ENCODE data around the gene ZNF26.
"Not testable (repeated sequence)": the region's sequence is repeated elsewhere in the genome, so short reads cannot be mapped to it uniquely, and the experiment has no call there.

Gene ZNF26, protein sequence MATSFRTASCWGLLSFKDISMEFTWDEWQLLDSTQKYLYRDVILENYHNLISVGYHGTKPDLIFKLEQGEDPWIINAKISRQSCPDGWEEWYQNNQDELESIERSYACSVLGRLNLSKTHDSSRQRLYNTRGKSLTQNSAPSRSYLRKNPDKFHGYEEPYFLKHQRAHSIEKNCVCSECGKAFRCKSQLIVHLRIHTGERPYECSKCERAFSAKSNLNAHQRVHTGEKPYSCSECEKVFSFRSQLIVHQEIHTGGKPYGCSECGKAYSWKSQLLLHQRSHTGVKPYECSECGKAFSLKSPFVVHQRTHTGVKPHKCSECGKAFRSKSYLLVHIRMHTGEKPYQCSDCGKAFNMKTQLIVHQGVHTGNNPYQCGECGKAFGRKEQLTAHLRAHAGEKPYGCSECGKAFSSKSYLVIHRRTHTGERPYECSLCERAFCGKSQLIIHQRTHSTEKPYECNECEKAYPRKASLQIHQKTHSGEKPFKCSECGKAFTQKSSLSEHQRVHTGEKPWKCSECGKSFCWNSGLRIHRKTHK

DNA sequence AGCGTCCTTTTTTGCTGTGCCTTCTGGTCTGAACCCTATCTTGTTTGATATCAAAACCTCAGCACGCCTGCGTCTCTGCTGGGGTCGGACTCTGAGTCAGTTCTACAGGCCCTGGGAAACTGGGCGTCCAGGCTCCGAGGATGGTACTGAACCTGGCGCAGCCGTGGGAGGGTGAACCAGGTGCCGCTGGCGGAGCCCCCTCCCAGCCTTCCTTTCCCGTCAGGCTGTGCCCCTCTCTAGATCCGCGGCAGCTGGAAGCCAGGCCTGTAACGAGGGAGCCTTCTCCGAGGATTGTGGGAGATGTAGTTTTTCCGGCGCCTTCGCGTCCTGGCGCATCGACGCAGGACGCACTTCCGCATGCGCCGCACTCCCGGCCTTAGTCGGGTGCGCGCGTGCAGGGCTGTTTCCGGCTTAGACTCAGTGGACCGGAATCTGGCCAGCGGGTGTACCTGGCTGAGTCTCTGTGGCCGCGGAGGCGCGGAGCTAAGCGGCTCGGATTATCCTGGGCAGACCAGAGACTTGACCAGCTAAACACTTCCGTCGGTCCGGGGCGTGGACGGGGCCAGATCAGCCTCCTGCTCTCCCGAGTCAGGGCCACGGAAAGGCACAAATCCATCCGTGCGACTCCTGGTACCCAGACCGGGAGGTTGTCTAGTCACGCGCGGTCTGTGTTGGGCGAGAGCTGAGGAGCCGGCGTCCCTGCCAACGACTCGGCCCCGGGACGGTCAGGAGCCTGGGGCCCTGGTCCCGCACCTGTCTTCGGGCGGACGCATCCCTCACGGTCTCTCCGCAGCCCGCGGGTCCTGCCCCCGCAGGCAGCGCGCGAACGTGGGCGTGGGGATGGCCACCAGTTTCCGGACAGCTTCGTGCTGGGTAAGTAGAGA, at the start of gene ZNF26:
ZNF26 (plus strand) TSS at position 367 of the 884 bp plus-strand sequence; CDS start at position 841, 474 bp downstream.
- peak; percentile 72 to 73 for DNase-seq (ENCODE audit: low read depth in 1 of 2, low spot score in 1 of 2)

DNA sequence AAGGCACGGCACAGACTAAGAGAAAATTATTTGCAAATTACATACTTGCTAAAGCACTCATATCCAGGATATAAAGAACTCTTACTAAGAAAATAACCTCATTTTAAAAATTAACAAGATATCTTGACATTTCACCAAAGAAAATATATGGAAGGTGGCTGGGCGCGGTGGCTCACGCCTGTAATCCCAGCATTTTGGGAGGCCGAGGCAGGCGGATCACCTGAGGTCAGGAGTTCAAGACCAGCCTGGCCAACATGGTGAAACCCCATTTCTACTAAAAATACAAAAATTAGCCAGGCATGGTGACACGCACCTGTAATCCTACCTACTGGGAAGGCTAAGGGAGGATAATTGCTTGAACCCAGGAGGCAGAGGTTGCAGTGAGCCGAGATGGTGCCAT, 49.2 kb upstream of the ZNF26 start:
- DNase-seq (ENCODE audit: low read depth in 1 of 2, low spot score in 1 of 2): not testable (repeated sequence)

DNA sequence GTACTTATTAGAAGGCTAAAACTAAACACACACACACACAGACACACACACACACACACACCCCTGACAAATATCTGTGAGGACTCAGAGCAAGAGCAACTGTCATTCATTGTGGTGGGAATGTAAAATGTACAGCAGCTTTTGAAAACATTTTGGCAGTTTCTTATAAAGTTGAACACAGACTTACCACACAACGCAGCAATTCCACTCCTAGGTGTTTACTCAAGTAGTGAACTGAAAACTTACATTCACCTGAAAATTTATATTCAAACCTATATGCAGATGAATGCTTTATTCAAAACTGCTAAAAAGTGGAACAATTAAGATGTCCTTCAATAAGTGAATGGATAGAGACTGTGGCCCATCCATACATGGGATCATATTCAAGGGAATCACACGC, 48.7 kb upstream of the ZNF26 start:
- no peak for DNase-seq (ENCODE audit: low read depth in 1 of 2, low spot score in 1 of 2)

DNA sequence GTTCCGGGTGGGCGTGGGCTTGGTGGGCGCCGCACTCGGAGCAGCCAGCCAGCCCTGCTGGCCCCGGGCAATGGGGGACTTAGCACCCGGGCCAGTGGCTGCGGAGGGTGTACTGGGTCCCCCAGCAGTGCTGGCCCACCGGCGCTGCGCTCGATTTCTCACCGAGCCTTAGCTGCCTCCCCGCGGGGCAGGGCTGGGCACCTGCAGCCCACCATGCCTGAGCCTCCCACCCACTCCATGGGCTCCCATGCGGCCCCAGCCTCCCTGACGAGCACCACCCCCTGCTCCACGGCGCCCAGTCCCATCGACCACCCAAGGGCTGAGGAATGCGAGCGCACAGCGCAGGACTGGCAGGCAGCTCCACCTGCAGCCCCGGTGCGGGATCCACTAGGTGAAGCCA, 47.4 kb upstream of the ZNF26 start:
- not testable (repeated sequence) for DNase-seq (ENCODE audit: low read depth in 1 of 2, low spot score in 1 of 2)

DNA sequence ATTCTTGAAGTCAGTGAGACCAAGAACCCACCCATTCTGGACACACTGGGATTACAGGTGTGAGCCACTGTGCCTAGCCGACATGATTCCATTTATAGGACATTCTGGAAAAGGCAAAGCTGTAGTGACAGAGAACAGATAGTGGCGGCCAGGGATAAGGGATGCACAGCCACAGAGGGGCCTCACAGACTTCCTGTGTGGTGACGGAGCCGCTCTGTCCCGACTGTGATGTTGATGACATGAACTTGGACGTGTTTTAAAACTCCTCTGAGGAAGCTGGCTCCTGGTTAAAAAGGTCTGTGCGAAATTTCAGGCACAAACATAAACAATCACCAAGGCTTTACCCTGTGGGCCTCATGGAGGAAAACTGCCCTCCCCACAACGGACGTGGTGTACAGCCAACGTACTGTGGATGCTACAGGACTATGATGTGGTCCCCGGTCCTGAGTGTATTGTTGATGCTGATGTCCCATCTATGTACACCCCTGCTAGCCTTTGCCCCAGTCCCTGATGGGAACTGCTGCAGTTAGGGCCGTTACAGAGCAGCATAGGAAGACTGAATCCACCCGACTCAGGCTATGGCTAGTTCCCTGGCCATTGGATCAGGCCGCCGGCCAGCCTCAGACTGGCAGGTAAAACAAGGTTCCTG, 46.0 kb upstream of the ZNF26 start:
- DNase-seq (ENCODE audit: low read depth in 1 of 2, low spot score in 1 of 2): no peak

DNA sequence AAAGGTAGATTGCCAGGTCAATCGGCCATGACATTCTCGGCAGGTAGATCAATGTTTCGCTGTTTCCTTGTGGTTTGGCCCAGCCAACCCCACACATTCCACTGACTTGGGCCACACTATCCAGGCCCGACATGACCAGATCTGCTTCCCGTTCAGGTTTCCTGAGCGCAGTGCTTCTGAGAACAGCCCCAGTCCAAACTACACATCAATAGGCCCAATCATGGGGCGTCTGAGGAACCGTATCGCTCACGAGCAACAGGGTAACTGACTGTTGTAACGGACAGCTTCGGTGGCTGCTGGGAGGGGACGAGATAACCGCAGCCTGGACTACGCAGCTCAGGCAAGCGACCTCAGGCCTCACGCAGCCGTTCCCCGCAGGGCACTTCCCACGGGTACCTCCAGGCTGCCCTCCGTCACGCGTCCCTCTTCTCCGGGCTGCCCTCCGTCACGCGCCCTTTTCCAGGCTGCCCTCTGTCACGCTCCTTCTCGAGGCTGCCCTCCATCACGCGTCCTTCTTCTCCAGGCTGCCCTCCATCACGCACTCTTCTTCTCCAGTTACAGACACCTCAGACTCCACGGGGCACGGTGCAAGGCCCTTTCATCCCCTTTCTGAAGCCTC, 44.7 kb upstream of the ZNF26 start:
- no peak for DNase-seq (ENCODE audit: low read depth in 1 of 2, low spot score in 1 of 2)

DNA sequence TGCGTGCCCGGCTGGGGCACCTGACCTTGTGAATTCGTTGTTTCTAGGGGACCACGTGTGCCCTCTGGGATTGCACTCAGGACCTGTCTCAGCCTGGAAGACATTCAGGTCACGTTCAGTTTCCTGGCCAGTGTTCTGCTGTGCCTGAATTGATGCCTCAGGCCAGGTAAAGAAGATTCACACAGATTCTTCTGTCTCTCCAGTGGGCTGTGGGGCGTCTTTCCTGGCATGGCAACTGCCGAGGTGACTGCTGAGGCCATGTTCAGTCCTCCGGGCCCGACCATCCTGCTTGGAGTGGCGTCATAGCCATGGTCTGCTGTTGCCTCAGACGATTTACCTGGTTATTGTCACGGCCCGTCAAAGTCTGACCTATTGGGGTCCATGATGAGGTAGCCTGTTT, 43.6 kb upstream of the ZNF26 start:
- no peak for DNase-seq (ENCODE audit: low read depth in 1 of 2, low spot score in 1 of 2)

DNA sequence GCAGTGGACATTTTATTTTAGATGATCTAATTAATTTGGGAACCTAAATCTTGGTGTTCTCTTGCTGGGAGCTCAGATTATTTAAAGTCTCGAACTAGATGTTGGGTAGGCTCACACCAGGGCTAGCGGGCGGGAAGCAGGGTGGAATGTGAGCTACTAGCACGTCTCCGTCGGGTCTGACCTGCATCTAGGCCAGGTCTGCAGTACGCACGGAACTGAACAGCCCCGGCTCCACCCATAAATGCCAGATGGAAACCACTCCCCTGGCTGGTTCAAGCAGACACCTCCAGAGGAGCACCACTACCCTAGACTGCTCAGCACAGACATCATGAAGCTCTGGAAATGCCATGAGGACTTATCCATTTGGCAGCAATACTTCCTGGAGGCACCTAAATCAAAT, 40.4 kb upstream of the ZNF26 start:
- no peak for DNase-seq (ENCODE audit: low read depth in 1 of 2, low spot score in 1 of 2)

DNA sequence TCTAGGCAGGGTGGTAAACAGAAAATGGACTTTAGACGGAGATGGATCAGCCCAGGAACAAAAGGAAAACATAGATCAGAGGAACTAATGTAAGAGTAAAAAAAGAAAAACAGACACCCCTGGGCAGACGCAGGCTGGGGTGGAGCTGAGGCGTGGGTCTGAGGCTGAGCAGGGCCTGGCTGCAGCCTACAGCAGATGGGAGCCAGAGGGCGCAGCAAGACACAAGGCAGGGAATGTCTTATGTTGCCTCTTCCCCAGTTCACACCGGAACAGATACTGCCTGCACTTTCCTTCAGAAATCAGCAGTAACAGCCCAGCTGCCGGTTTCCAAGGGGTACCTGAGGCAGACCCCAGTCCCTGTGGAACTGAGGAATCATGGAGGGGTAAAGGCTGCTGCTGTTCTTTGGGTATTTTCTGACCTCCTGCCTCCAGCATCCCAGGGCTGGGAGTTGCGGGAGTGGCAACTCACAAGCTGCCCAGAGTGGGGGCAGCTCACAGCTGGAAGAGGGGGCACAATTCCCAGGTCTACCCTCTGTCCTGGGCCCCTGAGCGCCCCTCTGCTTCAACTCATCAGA, 39.8 kb upstream of the ZNF26 start:
- no peak for DNase-seq (ENCODE audit: low read depth in 1 of 2, low spot score in 1 of 2)

DNA sequence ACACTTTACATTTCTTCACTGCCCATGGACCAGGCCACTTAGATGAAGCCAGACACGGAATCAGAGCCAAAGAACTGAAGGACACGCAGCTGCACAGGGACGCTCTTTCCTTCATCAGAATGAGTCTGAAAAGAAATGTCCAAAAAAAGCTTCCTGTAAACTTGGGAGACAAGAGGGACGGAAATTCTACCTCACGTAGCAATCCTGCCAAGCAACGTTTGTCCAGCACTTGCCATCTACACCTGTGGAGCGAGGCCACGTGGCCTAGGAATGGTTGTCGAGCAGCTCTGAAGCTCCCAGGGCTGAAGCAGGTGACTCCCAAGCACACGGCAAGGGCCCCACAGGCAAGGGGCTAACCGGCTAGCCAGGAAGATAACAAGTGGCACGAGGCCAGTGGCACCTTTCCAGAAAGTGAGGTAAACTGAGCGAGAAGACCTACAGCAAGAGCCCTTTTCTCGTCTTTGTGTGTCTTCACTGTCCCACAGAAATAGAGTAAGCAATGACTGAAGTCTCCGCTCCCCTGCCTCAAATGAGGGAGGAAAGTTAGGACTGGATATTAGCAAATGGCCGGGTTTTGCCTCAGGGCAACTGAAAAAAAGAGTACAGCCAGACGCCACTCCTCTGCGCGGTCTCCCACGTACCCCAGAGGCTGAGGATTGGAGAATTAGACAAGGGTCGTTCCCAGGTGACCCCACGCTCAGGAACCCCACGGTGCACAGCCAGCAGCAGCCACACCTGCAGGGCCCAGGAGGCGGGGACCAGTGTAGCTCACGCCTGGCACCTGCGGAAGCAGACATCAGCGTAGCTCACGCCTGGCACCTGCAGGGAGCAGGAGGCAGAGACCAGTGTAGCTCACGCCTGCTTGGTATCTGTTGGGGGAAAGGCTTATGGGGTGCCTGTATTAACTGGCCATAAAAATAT, 37.8 kb upstream of the ZNF26 start:
- no peak for DNase-seq (ENCODE audit: low read depth in 1 of 2, low spot score in 1 of 2)

DNA sequence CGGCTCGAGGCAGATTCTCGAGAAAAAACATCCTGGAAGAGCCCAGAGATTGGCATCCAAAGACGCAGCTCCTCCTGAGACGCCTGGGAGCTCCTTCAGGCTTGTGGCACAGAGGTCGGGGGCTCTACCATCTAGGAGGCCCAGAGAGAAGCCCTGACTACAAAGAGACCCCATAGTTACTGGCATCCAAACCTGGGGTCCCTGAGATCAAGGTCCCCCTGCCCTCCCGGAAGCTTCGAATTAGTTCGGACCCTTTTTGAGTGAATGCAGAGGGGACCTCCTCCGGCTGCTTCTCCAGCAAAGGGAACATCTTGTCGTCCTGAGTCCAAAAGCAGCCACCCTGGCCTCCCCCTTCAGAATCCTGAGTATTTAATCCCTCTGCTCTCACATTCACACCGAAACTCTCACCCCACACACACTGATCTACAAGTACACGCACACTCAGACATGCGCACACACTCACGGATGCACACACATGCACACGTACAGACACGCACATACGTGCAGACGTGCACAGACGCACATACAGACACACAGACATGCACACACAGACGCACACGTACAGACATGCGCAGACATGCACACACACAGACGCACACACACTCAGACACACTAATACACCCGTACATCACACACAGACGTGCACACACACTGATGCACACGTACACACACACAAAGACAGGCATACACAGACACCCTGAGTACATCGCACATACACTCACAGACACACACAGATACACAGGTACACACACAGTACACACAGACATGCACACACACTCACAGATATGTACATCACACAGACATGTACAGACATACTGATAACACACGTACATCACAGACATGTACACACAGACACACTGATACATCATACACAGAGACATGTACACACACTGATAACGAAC, 36.0 kb upstream of the ZNF26 start:
- DNase-seq (ENCODE audit: low read depth in 1 of 2, low spot score in 1 of 2): no peak

DNA sequence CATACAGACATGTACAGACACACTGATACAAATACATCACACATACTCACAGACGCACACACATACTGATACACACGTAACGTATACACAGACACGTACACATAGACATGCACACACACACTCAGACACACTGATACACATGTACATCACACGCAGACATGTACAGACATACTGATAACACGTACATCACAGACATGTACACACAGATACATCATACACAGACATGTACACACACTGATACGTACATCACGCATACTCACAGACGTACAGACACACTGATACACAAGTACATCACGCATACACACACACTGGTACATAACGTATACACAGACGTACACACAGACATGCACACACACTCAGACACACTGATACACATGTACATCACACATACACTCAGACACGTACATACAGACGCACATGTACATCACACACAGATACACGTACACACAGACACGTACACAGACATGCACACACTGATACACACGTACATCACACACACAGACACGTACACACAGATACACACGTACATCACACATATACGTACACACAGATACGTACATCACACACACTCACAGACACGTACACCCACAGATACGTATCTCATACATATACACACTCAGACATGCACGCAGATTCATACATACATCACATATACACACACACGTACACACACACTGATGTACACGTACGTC, 35.2 kb upstream of the ZNF26 start:
- DNase-seq (ENCODE audit: low read depth in 1 of 2, low spot score in 1 of 2): no peak

DNA sequence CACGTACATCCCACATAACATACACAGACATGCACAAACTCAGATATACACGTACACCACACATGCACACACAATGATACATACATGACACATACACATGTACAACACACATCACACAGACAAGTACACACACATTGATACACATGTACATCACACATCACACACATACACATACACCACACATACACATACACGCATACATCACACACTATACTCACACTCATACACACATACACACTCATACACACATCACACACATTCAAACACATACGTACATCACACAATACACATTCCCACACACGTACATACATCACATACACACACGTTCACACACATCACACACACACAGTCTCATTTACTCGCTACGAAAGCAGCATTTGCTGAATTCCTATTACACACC, 34.5 kb upstream of the ZNF26 start:
- DNase-seq (ENCODE audit: low read depth in 1 of 2, low spot score in 1 of 2): no peak

DNA sequence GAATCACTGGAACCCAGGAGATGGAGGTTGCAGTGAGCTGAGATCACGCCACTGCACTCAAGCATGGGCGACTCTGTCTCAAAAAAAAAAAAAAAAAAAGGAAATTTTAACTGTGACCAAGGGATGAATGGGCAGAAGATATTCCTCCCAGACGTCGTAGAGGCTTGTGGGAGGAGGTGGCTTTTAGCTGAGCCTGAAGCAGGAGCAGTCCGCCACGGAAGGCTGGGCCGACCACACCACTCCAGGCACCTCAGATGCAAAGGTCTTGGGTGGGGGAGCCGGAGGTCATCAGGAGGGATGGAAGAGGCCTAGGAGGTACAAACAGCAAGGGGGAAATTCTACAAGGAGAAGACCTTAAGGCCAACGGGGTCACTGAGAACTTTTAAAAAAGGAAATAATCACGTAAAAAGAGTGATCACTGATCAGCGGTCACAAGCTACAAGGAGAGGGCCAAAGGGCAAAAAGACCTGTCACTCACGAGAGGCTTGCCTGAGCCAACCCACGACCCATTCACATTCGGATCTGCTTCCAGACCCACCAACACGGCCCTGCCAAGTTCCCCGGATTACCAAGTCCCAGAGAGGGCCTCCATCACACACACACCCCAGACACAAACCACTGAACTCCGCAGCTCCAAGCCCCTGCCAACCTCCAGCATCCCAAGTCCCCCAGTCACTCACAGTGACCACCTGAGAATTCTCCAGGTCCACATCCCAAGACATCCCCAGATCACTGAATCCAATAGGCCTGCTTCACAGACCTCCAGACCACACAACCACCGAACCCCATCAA, 33.6 kb upstream of the ZNF26 start:
- DNase-seq (ENCODE audit: low read depth in 1 of 2, low spot score in 1 of 2): no peak

DNA sequence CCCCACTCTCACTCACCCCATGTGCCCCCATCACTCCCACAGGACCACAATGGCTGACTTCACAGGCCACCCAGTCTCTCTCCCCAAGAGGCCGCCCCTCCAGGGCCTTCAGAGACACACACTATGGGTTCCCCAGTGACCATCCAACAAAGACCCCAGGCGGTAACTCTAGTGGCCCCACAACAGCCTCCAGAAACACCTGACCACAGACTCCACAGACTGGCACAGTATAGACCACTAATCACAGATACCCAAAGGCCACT, 33.1 kb upstream of the ZNF26 start:
- no peak for DNase-seq (ENCODE audit: low read depth in 1 of 2, low spot score in 1 of 2)

DNA sequence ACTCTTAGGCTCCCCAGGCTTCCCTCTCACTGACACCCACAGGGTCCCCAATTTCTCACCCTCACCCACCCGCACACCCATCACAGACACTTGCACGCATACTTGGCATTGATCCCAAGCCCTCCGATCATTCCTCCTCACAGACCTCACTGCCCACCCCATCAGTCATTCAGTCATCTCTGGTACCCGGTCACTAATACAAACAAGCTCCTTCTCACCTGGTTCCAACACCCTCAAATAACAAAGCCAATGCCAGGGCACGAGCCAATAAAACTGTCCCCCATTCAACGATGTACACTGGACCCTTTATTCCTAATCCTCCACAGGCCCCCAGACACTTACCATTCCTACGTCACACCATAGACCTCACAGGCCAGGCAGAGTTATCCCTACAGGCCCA, 32.4 kb upstream of the ZNF26 start:
- no peak for DNase-seq (ENCODE audit: low read depth in 1 of 2, low spot score in 1 of 2)

DNA sequence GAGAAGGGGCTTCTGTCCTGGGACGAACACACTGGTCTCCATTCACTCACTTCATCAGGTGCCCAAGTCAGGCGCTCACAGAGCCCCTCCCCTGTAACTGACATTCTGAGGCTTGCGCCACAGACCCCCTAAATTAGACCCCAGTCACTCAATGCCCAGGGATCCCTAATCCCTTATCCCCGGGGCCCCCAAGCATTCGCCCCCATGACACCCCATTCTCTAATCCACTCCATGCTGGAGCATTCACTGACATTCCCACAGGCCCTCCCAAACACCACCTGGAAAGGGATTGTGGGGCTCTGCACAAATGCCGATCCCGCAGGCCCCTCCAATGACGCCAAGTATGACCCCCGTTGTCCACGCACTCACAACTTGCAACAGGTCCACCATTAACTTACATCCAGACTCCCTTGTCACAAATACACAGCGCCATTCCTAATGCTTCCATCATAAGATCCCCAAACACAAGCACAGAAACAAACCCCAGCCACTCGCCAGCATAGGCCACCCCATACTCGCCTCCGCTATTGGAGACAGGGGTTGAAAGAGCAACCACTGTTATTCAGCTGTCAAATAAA, 31.6 kb upstream of the ZNF26 start:
- DNase-seq (ENCODE audit: low read depth in 1 of 2, low spot score in 1 of 2): no peak
